ENCODE results near the gene ZNF823.

The ZNF823 gene

DNA sequence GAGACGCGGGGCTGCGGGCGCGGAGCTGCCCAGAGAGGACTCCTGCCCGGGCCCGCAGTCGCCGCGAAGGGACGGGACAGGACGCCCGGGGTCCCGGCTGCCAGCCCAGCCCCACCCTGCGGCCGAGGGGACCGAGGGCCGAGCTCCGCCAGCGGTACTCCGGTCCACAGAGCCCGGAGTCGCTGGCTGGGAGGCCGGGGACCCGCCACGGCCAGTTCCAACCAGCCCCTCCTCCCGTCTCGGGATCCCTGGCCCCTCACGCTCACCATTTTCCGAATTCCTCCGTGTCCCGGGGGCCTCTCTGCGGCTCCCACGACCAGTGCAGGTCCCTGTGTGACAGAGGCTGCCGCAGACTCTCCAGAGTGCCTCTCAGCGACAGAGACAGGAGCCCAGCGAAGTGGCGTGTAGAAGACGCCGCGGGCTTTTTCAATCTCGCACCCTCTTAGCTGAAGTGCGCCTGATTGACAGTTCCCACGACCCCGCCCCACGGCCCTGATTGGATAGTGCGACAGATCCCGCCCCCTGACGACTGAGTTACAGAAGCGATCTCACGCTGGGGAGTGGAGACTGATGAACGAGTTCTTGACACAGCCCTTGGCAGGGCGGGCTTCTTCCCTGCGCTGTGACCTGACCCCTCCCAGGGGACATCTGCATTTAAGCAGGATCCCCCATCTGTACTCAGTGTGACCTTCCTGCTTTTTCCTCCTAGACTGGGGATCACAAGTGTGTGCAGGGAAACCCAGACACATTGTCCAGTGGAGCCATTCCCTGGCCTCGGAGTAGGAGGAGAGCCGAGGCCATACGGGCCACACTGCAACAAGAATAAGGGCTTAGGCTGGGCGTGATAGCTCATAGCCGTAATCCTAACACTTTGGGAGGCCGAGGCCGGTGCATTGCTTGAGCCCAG lies 44.0 kb downstream of the ZNF823 start:
- TF ChIP-seq, protein P1, sequence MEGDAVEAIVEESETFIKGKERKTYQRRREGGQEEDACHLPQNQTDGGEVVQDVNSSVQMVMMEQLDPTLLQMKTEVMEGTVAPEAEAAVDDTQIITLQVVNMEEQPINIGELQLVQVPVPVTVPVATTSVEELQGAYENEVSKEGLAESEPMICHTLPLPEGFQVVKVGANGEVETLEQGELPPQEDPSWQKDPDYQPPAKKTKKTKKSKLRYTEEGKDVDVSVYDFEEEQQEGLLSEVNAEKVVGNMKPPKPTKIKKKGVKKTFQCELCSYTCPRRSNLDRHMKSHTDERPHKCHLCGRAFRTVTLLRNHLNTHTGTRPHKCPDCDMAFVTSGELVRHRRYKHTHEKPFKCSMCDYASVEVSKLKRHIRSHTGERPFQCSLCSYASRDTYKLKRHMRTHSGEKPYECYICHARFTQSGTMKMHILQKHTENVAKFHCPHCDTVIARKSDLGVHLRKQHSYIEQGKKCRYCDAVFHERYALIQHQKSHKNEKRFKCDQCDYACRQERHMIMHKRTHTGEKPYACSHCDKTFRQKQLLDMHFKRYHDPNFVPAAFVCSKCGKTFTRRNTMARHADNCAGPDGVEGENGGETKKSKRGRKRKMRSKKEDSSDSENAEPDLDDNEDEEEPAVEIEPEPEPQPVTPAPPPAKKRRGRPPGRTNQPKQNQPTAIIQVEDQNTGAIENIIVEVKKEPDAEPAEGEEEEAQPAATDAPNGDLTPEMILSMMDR (IDR thresholded peaks at IDR 0.05; ENCODE audit: low read depth, low read length), result no peak
- TF ChIP-seq, protein P2, sequence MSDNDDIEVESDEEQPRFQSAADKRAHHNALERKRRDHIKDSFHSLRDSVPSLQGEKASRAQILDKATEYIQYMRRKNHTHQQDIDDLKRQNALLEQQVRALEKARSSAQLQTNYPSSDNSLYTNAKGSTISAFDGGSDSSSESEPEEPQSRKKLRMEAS (IDR thresholded peaks at IDR 0.05; ENCODE audit: low read depth, low read length), result no peak
- TF ChIP-seq POLR2A (IDR thresholded peaks at IDR 0.05; ENCODE audit: extremely low read depth, insufficient read length) (no peak), MYC (IDR thresholded peaks at IDR 0.05; ENCODE audit: low read depth, low read length) (no peak)
- peak; percentile 95 for DNase-seq (ENCODE audit: low read depth)

DNA sequence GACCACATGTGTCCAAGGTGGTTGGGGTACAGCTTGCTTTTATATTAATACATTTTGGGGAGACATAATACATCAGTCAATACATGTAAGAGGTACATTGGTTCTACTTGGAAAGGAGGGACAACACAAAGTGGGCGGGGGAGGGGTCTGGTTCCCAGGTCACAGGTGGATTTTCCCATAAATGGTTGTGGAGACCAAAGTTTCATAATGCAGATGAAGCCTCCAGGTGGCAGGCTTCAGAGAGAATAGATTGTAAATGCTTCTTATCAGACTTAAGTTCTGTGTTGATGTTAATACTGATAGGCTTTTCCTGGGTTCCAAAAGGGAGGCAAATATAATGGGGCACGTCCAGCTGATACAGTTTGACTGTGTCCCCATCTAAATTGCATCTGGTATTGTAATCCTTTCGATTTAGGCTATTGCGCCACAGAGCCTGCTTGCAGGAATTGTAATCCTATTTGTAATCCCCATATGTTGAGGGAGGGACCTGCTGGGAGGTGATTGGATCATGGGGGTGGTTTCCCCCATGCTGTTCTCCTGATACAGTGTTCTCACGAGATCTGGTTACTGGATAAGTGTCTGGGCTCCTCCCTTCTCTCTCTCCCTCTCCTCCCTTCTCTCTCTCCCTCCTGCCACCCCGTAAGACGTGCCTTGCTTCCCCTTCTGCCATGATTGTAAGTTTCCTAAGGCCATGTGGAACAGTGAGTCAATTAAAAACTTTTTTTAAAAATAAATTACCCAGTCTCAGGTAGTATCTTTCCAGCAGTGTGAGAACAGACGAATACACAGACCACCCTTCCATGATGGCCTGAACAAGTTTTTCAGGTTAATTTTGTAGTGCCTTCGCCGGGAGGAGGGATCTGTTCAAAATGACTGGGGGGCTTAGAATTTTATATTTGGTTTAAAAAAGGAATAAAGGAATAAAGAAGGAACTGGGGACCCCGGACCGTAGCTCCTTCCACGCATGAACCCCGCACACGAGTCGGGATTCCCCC lies 44.9 kb downstream of the ZNF823 start:
- H3K4me3 ChIP-seq (ENCODE audit: low read depth, low read length), result peak overlapping the region; percentile 62
- TF ChIP-seq POLR2A (IDR thresholded peaks at IDR 0.05; ENCODE audit: extremely low read depth, insufficient read length) (no peak), MYC (IDR thresholded peaks at IDR 0.05; ENCODE audit: low read depth, low read length) (no peak)
- TF ChIP-seq, protein P2 (IDR thresholded peaks at IDR 0.05; ENCODE audit: low read depth, low read length), result no peak
- TF ChIP-seq, protein P1 (IDR thresholded peaks at IDR 0.05; ENCODE audit: low read depth, low read length), result no peak
- peak; percentile 61 for DNase-seq (ENCODE audit: low read depth)

More for the DNA sequence above, 44.0 kb downstream of the ZNF823 start:
- H3K4me3 ChIP-seq (ENCODE audit: low read depth, low read length), result peak overlapping the region; percentile 62

DNA sequence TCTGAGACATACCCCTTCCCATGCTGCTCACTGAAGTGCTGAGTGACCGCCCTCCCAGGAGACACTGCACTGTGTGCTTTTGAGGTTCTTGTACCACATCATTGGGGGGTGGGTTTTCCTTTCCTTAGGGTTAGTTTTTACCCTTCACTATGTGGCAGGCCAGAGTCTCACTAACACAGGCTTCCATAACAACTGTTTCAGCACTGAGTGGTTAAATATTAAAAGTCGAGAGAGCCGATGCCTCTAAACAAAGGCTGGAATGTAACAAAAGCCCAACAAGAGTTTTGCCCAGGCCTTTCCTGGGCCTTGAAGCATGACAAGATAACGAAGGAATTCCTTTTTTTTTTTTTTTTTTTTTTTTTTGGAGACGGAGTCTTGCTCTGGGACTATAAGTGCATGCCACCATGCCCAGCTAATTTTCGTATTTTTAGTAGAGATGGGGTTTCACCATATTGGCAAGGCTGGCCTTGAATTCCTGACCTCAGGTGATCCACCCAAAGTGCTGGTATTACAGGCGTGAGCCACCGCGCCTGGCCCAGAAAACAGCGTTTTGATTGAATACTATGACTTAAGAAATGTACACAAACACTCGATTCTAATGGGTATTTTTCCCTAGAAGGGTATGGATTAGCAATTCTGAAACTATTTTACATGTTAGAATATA lies 46.5 kb downstream of the ZNF823 start:
- TF ChIP-seq, protein P1 (IDR thresholded peaks at IDR 0.05; ENCODE audit: low read depth, low read length), result no peak
- TF ChIP-seq MYC (IDR thresholded peaks at IDR 0.05; ENCODE audit: low read depth, low read length), result no peak
- TF ChIP-seq POLR2A (IDR thresholded peaks at IDR 0.05; ENCODE audit: extremely low read depth, insufficient read length), result no peak
- TF ChIP-seq, protein P2 (IDR thresholded peaks at IDR 0.05; ENCODE audit: low read depth, low read length), result no peak
- H3K4me3 ChIP-seq (ENCODE audit: low read depth, low read length), result no peak overlapping the region
- no peak for DNase-seq (ENCODE audit: low read depth)

DNA sequence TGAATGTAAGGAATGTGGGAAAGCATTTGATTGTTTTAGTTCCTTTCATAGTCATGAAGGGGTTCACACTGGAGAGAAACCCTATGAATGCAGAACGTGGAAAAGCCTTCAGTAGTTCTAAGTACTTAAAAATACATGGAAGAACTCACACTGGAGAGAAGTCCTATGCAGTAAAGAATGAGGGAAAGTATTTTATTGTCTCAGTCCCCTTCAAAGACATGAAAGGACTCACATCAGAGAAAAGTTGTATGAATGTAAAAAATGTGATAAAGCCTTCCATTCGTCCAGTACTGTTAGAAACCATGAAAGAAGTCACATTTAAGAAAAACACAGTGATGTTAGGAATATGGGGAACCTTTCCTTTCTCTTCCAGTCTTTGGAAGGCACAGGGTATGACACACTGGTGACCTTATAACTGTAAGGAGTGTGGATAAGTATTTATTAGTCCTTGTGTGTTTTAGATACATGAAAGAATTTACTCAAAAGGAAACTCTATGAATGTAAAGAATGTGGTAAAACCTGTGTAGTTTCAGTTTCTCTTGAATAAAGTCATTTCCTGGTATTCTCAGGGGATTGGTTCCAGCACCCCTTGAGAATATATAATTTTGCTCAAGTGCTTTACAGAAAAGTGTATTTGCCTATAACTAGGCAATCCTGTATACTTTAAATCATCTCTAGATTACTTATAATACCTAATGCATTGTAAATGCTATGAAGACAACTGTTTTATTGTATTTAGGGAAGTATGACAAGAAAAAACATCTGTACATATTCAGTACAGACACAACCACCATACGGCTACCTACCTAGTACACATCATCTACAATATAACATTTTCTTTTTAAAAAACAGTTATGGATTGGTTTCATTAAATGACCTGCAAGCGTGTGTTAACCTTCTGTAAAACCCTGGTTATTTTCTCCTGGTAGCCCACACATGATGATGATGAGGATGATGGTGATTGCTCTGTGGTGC lies 52.8 kb downstream of the ZNF823 start:
- no peak for DNase-seq (ENCODE audit: low read depth)
- TF ChIP-seq, protein P2 (IDR thresholded peaks at IDR 0.05; ENCODE audit: low read depth, low read length), result no peak
- TF ChIP-seq MYC (IDR thresholded peaks at IDR 0.05; ENCODE audit: low read depth, low read length), result no peak
- TF ChIP-seq, protein P1 (IDR thresholded peaks at IDR 0.05; ENCODE audit: low read depth, low read length), result no peak
- no peak for TF ChIP-seq POLR2A (IDR thresholded peaks at IDR 0.05; ENCODE audit: extremely low read depth, insufficient read length)
- no peak overlapping the region for H3K4me3 ChIP-seq (ENCODE audit: low read depth, low read length)

All from NB4 (cell line).